Upper lobe of left lung (tissue), 6 donors: ENCODE data around the gene GZMB. TPM values are rescaled to one million over a fixed set of nuclear protein-coding genes. Genes with fewer than 3 reads are reported as not detected.
"Not testable (repeated sequence)": the region's sequence is repeated elsewhere in the genome, so short reads cannot be mapped to it uniquely, and the experiment has no call there.

Experiments
- ATAC-seq, 2 donors: fragments of 200-7000 bp; cut with Tn5 transposase; one replicate each; pipeline ENCODE4 v1.9.1; 2022; ENCODE audit warnings: mild to moderate bottlenecking in 2 of 2, moderate library complexity in 2 of 2; ENCODE audit not compliant: low FRiP score in 2 of 2
- DNase-seq, 2 donors: peaks; one replicate each; pipeline ENCODE4 v3.0.0-alpha.2; 2019 to 2020
- H3K27ac ChIP-seq, 4 donors: fragments of 200-600 bp; sonication (generic); one replicate each; pipeline ENCODE4 v1.5.1; 2016 to 2019
- H3K27me3 ChIP-seq, 4 donors: fragments of 200-600 bp; sonication (generic); one replicate each; pipeline ENCODE4 v1.5.1; 2017 to 2019
- H3K36me3 ChIP-seq, 4 donors: fragments of 200-600 bp; sonication (generic); one replicate each; pipeline ENCODE4 v1.5.1; 2016 to 2019
- H3K4me1 ChIP-seq, 4 donors: fragments of 200-600 bp; sonication (generic); one replicate each; pipeline ENCODE4 v1.5.1; 2018 to 2019
- H3K4me3 ChIP-seq, 4 donors: fragments of 200-600 bp; sonication (generic); one replicate each; pipeline ENCODE4 v1.5.1; 2017 to 2019; ENCODE audit warnings: mild to moderate bottlenecking in 2 of 4, moderate library complexity in 1 of 4
- H3K9me3 ChIP-seq, 4 donors: fragments of 200-600 bp; sonication (generic); one replicate each; pipeline ENCODE4 v1.5.1; 2018 to 2019
- EP300 ChIP-seq, 4 donors: sonication (generic); formaldehyde crosslinking; IDR thresholded peaks; one replicate each; pipeline ENCODE4 v1.5.1; 2017; ENCODE audit warnings: antibody characterized with exemption in 4 of 4, control low read depth in 2 of 4
- POLR2A ChIP-seq, 4 donors: fragments of 450-650 bp; IDR thresholded peaks; one replicate each; pipeline ENCODE4 v1.5.1; 2016 to 2017; ENCODE audit warnings: antibody characterized with exemption in 4 of 4, mild to moderate bottlenecking in 2 of 4
- POLR2AphosphoS5 ChIP-seq, 2 donors: sonication (generic); formaldehyde crosslinking; IDR thresholded peaks; one replicate each; pipeline ENCODE4 v1.5.1; 2017; ENCODE audit warnings: antibody characterized with exemption in 2 of 2
- WGBS, 2 donors: methylation state at CpG; one replicate each; pipeline ENCODE4 v1.1.5; 2017 to 2018; 5-methylcytosine and 5-hydroxymethylcytosine counted together
- total RNA-seq, 6 donors: library from RNA; depleted of rRNA in 4 of 6; stranded (reverse); fragments of >200 nt in 4 of 6; gene quantifications; one replicate each; pipeline versions ENCODE4 v1.1.0 to v1.2.1, GENCODE V29; 2016 to 2021
- TF ChIP-seq, protein P1 (sequence below), 6 experiments: fragments of 450-650 bp in 4 of 6; fragments of 200-600 bp in 2 of 6; sonication (generic) in 2 of 6; IDR thresholded peaks; one replicate each; pipeline ENCODE4 v1.5.1; 2016 to 2019; ENCODE audit warnings: antibody characterized with exemption in 6 of 6
- donor health status: DM: no; HTN: no; CAD: no; lungs with moderate emphysema.
- donor health status: DM: no; HTN: yes; CAD: no; lungs with severe emphysema.

GZMB gene
- total RNA-seq, 6 donors from 2014 or later: 2.1 to 12.0 (median 9.8) TPM

DNA sequence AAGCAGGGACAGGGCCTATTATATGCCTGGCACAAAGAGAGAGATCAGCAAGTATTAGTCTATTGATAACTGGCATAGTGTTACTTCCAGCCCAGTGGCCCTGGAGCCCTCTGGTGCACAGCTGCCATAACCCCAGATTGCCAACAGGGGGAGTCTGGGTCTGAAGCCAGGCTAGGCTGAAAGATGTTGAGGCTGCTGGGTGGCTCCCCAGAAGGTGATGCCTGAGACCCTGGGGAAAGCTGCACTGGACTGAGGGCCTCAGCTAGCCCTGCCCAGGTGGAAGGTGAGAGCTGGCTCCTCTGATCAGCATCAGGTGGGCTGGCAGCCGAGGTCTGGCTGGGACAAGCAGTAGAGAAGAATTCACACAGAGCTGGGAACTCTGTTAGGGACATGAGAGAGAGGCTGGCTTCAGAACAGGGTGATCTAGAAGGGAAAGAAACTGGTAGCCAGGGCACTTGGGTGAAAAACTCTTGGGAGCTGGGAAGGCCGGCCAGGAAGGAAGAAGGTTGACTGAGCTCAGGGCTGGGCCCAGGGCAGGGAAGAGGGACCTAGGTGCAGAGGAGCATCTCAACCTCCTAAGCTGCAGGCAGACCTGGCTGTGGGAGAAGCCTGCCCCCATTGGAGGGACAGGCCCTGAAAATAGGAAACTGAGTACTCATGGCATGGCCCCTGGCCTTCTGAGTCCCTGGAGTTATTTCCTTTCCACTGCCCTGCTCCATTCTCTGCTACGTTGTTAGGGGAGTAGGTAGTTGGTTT, 28.4 kb downstream of the GZMB start:
- Histone ChIP-seq H3K4me1 (no peaks in the 10 kb centered on the region), H3K9me3 (no peaks in the 10 kb centered on the region), H3K36me3 (no peaks in the 10 kb centered on the region), H3K27ac (peak overlapping the region in 1 of 4 donors; percentile 5), H3K4me3 (no peak overlapping the region), H3K27me3 (no peaks in the 10 kb centered on the region)
- DNase-seq (peak in 1 of 2 donors; percentile 38), ATAC-seq (peak; percentile 64 to 68)
- TF ChIP-seq, protein P1, sequence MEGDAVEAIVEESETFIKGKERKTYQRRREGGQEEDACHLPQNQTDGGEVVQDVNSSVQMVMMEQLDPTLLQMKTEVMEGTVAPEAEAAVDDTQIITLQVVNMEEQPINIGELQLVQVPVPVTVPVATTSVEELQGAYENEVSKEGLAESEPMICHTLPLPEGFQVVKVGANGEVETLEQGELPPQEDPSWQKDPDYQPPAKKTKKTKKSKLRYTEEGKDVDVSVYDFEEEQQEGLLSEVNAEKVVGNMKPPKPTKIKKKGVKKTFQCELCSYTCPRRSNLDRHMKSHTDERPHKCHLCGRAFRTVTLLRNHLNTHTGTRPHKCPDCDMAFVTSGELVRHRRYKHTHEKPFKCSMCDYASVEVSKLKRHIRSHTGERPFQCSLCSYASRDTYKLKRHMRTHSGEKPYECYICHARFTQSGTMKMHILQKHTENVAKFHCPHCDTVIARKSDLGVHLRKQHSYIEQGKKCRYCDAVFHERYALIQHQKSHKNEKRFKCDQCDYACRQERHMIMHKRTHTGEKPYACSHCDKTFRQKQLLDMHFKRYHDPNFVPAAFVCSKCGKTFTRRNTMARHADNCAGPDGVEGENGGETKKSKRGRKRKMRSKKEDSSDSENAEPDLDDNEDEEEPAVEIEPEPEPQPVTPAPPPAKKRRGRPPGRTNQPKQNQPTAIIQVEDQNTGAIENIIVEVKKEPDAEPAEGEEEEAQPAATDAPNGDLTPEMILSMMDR (IDR thresholded peaks at IDR 0.05): peak; percentile 60 to 84 (median 75)
- TF ChIP-seq POLR2A (IDR thresholded peaks at IDR 0.05) (no peak), POLR2AphosphoS5 (IDR thresholded peaks at IDR 0.05) (no peak), EP300 (IDR thresholded peaks at IDR 0.05) (no peak)
- WGBS, 2 donors: 62 to 72% methylated on average over 2 to 3 of the region's 3 CpGs

- no peaks in the 10 kb centered on the region for H3K27me3 ChIP-seq
- TF ChIP-seq POLR2AphosphoS5 (IDR thresholded peaks at IDR 0.05) (no peak), EP300 (IDR thresholded peaks at IDR 0.05) (no peak), POLR2A (IDR thresholded peaks at IDR 0.05) (no peak)
- TF ChIP-seq, protein P1 (IDR thresholded peaks at IDR 0.05): no peak
Measured at GRCh38 chr14:24597403-24597802, 36.6 kb downstream of the GZMB start.

GRCh38 chr14:24595073-24595808, 38.7 kb downstream of the GZMB start:
- 82 to 85% methylated on average over 3 of the region's 3 CpGs for WGBS, 2 donors

More at GRCh38 chr14:24597403-24597802, 36.6 kb downstream of the GZMB start:
- Histone ChIP-seq H3K27ac (no peak overlapping the region), H3K9me3 (peaks cover 0 to 19% (median 9%) of the 10 kb centered on the region in 4 donors), H3K4me3 (no peak overlapping the region), H3K36me3 (no peaks in the 10 kb centered on the region), H3K4me1 (no peaks in the 10 kb centered on the region)
- no peak for ATAC-seq
- no peak for DNase-seq

DNA sequence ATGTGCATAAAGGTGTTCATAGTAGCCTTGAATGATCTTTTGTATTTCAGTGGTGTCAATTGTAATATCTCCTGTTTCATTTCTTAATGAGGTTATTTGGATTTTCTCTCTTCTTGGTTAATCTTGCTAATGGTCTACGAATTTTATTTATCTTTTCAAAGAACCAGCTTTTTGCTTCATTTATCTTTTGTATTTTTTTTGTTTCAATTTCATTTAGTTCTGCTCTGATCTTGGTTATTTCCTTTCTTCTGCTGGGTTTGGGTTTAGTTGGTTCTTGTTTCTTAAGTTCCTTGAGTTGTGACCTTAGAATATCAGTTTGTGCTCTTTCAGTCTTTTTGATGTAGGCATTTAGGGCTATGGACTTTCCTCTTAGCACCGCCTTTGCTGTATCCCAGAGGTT, 43.0 kb downstream of the GZMB start:
- 79 to 84% methylated on average over 2 of the region's 2 CpGs for WGBS, 2 donors
- not testable (repeated sequence) for H3K4me3 ChIP-seq, H3K36me3 ChIP-seq, H3K27ac ChIP-seq, H3K27me3 ChIP-seq, DNase-seq, H3K4me1 ChIP-seq, ATAC-seq
- H3K9me3 ChIP-seq: peaks cover 0 to 22% (median 14%) of the 10 kb centered on the region in 4 donors

More at GRCh38 chr14:24595073-24595808, 38.7 kb downstream of the GZMB start:
- H3K4me1 ChIP-seq: no peaks in the 10 kb centered on the region
- no peaks in the 10 kb centered on the region for H3K36me3 ChIP-seq
- ATAC-seq: no peak
- TF ChIP-seq, protein P1 (IDR thresholded peaks at IDR 0.05): no peak
- TF ChIP-seq EP300 (IDR thresholded peaks at IDR 0.05) (no peak), POLR2A (IDR thresholded peaks at IDR 0.05) (no peak), POLR2AphosphoS5 (IDR thresholded peaks at IDR 0.05) (no peak)
- no peak overlapping the region for H3K27ac ChIP-seq
- no peak overlapping the region for H3K4me3 ChIP-seq
- H3K27me3 ChIP-seq: no peaks in the 10 kb centered on the region
- DNase-seq: no peak
- H3K9me3 ChIP-seq: peaks cover 0 to 19% (median 9%) of the 10 kb centered on the region in 4 donors

DNA sequence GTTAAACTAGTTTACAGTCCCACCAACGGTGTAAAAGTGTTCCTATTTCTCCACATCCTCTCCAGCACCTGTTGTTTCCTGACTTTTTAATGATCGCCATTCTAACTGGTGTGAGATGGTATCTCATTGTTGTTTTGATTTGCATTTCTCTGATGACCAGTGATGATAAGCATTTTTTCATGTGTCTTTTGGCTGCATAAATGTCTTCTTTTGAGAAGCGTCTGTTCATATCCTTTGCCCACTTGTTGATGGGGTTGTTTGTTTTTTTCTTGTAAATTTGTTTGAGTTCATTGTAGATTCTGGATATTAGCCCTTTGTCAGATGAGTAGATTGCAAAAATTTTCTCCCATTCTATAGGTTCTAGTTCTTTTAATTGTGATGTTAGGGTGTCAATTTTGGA, 49.6 kb downstream of the GZMB start:
- H3K27me3 ChIP-seq, DNase-seq, H3K27ac ChIP-seq, H3K4me1 ChIP-seq, H3K4me3 ChIP-seq, ATAC-seq, H3K36me3 ChIP-seq: not testable (repeated sequence)
- H3K9me3 ChIP-seq: peaks cover 0 to 11% (median 6%) of the 10 kb centered on the region in 4 donors
- 71 to 78% methylated on average over 3 of the region's 3 CpGs for WGBS, 2 donors

Other genes starting within 250 kb of the GZMB start
- gene NYNRIN, start 235.2 kb downstream of the GZMB start, total RNA-seq: 10 to 100 TPM in 5 of 6 donors, 1 to 10 TPM in 1; 5.5 to 18.7 (median 14.4) TPM
- gene CBLN3, start 204.5 kb downstream of the GZMB start, total RNA-seq: 1 to 10 TPM; 1.1 to 4.2 (median 3.1) TPM
- gene KHNYN, start 204.2 kb downstream of the GZMB start, total RNA-seq: 100 to 1,000 TPM in 1 of 6 donors, 10 to 100 TPM in 5; 43.9 to 136 (median 66.4) TPM
- 10 to 100 TPM; 34.9 to 88.0 (median 52.6) TPM for gene SDR39U1, start 191.4 kb downstream of the GZMB start, total RNA-seq
- gene CMA1, start 125.9 kb downstream of the GZMB start, total RNA-seq: 1 to 10 TPM in 1 of 6 donors, under 1 TPM in 1, not detected in 4; 0.37 to 1.8 TPM
- 10 to 100 TPM in 1 of 6 donors, 1 to 10 TPM in 2, under 1 TPM in 1, not detected in 2; 0.89 to 20.9 (median 3.7) TPM for gene CTSG, start 57.9 kb downstream of the GZMB start, total RNA-seq
- 1 to 10 TPM; 1.7 to 5.9 (median 4.5) TPM for gene GZMH, start 24.5 kb downstream of the GZMB start, total RNA-seq